GM23338 (cell line): ENCODE results near the gene USP3. TPM values are rescaled to one million over a fixed set of nuclear protein-coding genes. Genes with fewer than 3 reads are reported as not detected.

Source experiments
- ATAC-seq: fragments of 200-7000 bp; cut with Tn5 transposase; 3 replicates; pipeline ENCODE4 v1.9.1; 2020
- DNase-seq: peaks from one replicate; pipeline ENCODE4 v3.0.0-alpha.2; 2015; ENCODE audit warnings: low spot score
- H2AFZ ChIP-seq: fragments of 200-600 bp; sonication (generic); 2 replicates; pipeline ENCODE4 v1.8.0; 2016; ENCODE audit warnings: antibody characterized with exemption, mild to moderate bottlenecking, moderate library complexity
- H3F3A ChIP-seq: fragments of 200-600 bp; sonication (generic); replicated peaks from 2 replicates; pipeline ENCODE4 v1.8.0; 2017; ENCODE audit warnings: antibody characterized with exemption, mixed run types, low read depth
- H3K27ac ChIP-seq: fragments of 200-600 bp; sonication (generic); 2 replicates; pipeline ENCODE4 v1.6.1; 2016; ENCODE audit warnings: low read depth
- H3K27me3 ChIP-seq: fragments of 200-600 bp; sonication (generic); 2 replicates; pipeline ENCODE4 v1.8.0; 2016; ENCODE audit warnings: mild to moderate bottlenecking, mixed run types, moderate library complexity; ENCODE audit not compliant: insufficient read depth
- H3K36me3 ChIP-seq: fragments of 200-600 bp; sonication (generic); 2 replicates; pipeline ENCODE4 v1.8.0; 2016; ENCODE audit warnings: mild to moderate bottlenecking; ENCODE audit not compliant: insufficient read depth
- H3K4me1 ChIP-seq: fragments of 200-600 bp; sonication (generic); 2 replicates; pipeline ENCODE4 v1.8.0; 2016; ENCODE audit warnings: mild to moderate bottlenecking, moderate library complexity; ENCODE audit not compliant: insufficient read depth
- H3K4me2 ChIP-seq: fragments of 200-600 bp; sonication (generic); 2 replicates; pipeline ENCODE4 v1.7.1; 2017; ENCODE audit warnings: mixed run types
- H3K4me3 ChIP-seq: fragments of 200-600 bp; sonication (generic); 2 replicates; pipeline ENCODE4 v1.6.1; 2016; ENCODE audit warnings: mixed run types
- H3K79me2 ChIP-seq: fragments of 200-600 bp; sonication (generic); replicated peaks from 2 replicates; pipeline ENCODE4 v1.8.0; 2017; ENCODE audit warnings: mild to moderate bottlenecking; ENCODE audit not compliant: insufficient read depth
- H3K9me2 ChIP-seq: fragments of 200-600 bp; sonication (generic); 2 replicates; pipeline ENCODE4 v1.8.0; 2017; ENCODE audit not compliant: insufficient read depth
- H4K20me1 ChIP-seq: fragments of 200-600 bp; sonication (generic); replicated peaks from 2 replicates; pipeline ENCODE4 v1.8.0; 2017; ENCODE audit warnings: mild to moderate bottlenecking; ENCODE audit not compliant: insufficient read depth
- H3K27ac Mint-ChIP-seq: 2 replicates; pipeline ENCODE4 v1.8.0; 2020; ENCODE audit warnings: inconsistent platforms, mild to moderate bottlenecking, moderate library complexity, mixed read lengths
- H3K27me3 Mint-ChIP-seq: 3 replicates; pipeline ENCODE4 v1.8.0; 2022; ENCODE audit warnings: low read depth, mild to moderate bottlenecking, moderate library complexity, mixed read lengths, inconsistent platforms; ENCODE audit not compliant: insufficient read depth, poor library complexity
- H3K36me3 Mint-ChIP-seq: 3 replicates; pipeline ENCODE4 v1.8.0; 2021; ENCODE audit warnings: low read depth, mild to moderate bottlenecking, inconsistent platforms, moderate library complexity, mixed read lengths
- H3K4me1 Mint-ChIP-seq: 3 replicates; pipeline ENCODE4 v1.8.0; 2020; ENCODE audit warnings: mild to moderate bottlenecking, inconsistent platforms, mixed read lengths
- H3K4me3 Mint-ChIP-seq: 3 replicates; pipeline ENCODE4 v1.8.0; 2021; ENCODE audit warnings: moderate library complexity, mild to moderate bottlenecking, inconsistent platforms, mixed read lengths
- H3K9me3 Mint-ChIP-seq: 3 replicates; pipeline ENCODE4 v1.8.0; 2020; ENCODE audit warnings: moderate library complexity, mild to moderate bottlenecking, inconsistent platforms, mixed read lengths
- CREB1 ChIP-seq: fragments of 250-450 bp; sonication (Bioruptor Pico); IDR thresholded peaks from 2 replicates; pipeline ENCODE4 v1.5.0; 2020; ENCODE audit warnings: low read depth, mild to moderate bottlenecking, moderate library complexity
- REST ChIP-seq: IDR thresholded peaks from one replicate; pipeline ENCODE4 v1.6.1; 2018; ENCODE audit warnings: antibody characterized with exemption; ENCODE audit not compliant: unreplicated experiment
- ZNF462 ChIP-seq: fragments of 250-450 bp; sonication (Bioruptor Pico); IDR thresholded peaks from 2 replicates; pipeline ENCODE4 v1.5.0; 2020; ENCODE audit warnings: mild to moderate bottlenecking, moderate library complexity
- polyA plus RNA-seq: library from polyadenylated mRNA; unstranded; fragments of >200 nt; fragmentation: Nextera tagmentation; extraction: Ambion mirVana; gene quantifications from 2 replicates; pipeline ENCODE4 v1.2.1, GENCODE V29; 2016
- total RNA-seq: library from RNA; depleted of rRNA; stranded (reverse); fragments of >200 nt; shearing (Covaris generic); gene quantifications from 2 replicates; pipeline ENCODE4 v1.2.3, GENCODE V29; 2014

Gene USP3
- total and polyA plus RNA-seq, 2 experiments from 2014 or later, result 9.7 to 9.9 TPM

- TF ChIP-seq ZNF462 (CRISPR knock-in tag) (no peak), CREB1 (CRISPR knock-in tag) (no peak)
These were observed 30.2 kb upstream of the USP3 start (continued) for GRCh38 chr15:63473999-63474809.

GRCh38 chr15:63474810-63475316 lies 29.5 kb upstream of the USP3 start:
- DNase-seq (no peak), ATAC-seq (no peak)
- H3K4me1 ChIP-seq, result 0 out of 2 replicates have a peak, but pooled peaks cover 7% of the 10 kb centered on the region
- no peaks in the 10 kb centered on the region for H4K20me1 ChIP-seq
- H3K36me3 Mint-ChIP-seq, result peaks cover 6% of the 10 kb centered on the region; the same call in 2 of the 3 replicates
- H3K9me2 ChIP-seq, result no peaks in the 10 kb centered on the region
- peaks cover 10% of the 10 kb centered on the region; the same call in 2 of the 3 replicates for H3K9me3 Mint-ChIP-seq
- peaks cover 6% of the 10 kb centered on the region for H3K27me3 Mint-ChIP-seq
- H3K4me3 ChIP-seq, result no peak overlapping the region
- no peaks in the 10 kb centered on the region for H3K27me3 ChIP-seq
- H3K36me3 ChIP-seq, result no peaks in the 10 kb centered on the region
- H3K4me3 Mint-ChIP-seq, result no peak overlapping the region
- H3K27ac ChIP-seq, result no peak overlapping the region
- no peak overlapping the region for H3K27ac Mint-ChIP-seq
- no peak overlapping the region for H3K4me2 ChIP-seq
- H3K79me2 ChIP-seq, result no peaks in the 10 kb centered on the region
- no peaks in the 10 kb centered on the region for H3F3A ChIP-seq
- H3K4me1 Mint-ChIP-seq, result peaks cover 20% of the 10 kb centered on the region
- H2AFZ ChIP-seq, result no peak overlapping the region
- TF ChIP-seq CREB1 (CRISPR knock-in tag) (no peak), ZNF462 (CRISPR knock-in tag) (no peak), REST (no peak)
